GM12878 (cell line): ENCODE results near the gene SMAD4. TPM values are rescaled to one million over a fixed set of nuclear protein-coding genes. Genes with fewer than 3 reads are reported as not detected.

Experiments
- ATAC-seq: fragments of 200-7000 bp; cut with Tn5 transposase; 3 replicates; pipeline ENCODE4 v1.9.1; 2020; ENCODE audit warnings: mild to moderate bottlenecking, moderate library complexity
- BruUV-seq: library from RNA; stranded (reverse); fragments of 400-500 nt; replicated peaks from 2 replicates; lab custom pipeline; 2021; lab: Mats Ljungman, UMichigan
- CTCF ChIA-PET: fragments of 300-600 bp; sonication (Branson Sonifier 250); formaldehyde crosslinking; extraction: SDS; loops from one replicate; lab custom pipeline; 2021; ENCODE audit warnings: inconsistent platforms; lab: Yijun Ruan, JAX
- POLR2A ChIA-PET: fragments of 350-600 bp; formaldehyde crosslinking; extraction: SDS; loops from one replicate; lab custom pipeline; 2021; ENCODE audit warnings: inconsistent platforms; lab: Charles Lee
- RAD21 ChIA-PET: fragments of 300-600 bp; sonication (Branson Sonifier 250); formaldehyde crosslinking; loops from one replicate; lab custom pipeline; 2023; ENCODE audit warnings: antibody characterized with exemption; ENCODE audit not compliant: unreplicated experiment; lab: Charles Lee
- SMC1A ChIA-PET: fragments of 300-600 bp; sonication (Branson Sonifier 250); formaldehyde crosslinking; loops from one replicate; lab custom pipeline; 2023; ENCODE audit not compliant: unreplicated experiment, uncharacterized antibody; lab: Charles Lee
- DNase-seq: peaks from one replicate; pipeline ENCODE4 v3.0.0-alpha.2; 2011; ENCODE audit warnings: low read depth, low spot score
- FAIRE-seq: peaks from 3 replicates; lab custom pipeline; 2011; peaks lifted over from hg19 to GRCh38; lab: Jason Lieb, UNC
- H2AFZ ChIP-seq: 2 replicates; pipeline ENCODE4 v1.6.0; 2011; ENCODE audit warnings: low read depth, low read length, control low read depth; ENCODE audit not compliant: control insufficient read depth
- H3K27ac ChIP-seq: 2 replicates; pipeline ENCODE4 v1.5.1; 2011; ENCODE audit warnings: control low read depth; ENCODE audit not compliant: control insufficient read depth, insufficient read depth
- H3K27me3 ChIP-seq, 2 experiments: replicated peaks in 1 of 2; 2 replicates each; pipeline versions ENCODE4 v1.6.0 to v1.6.1; 2011; ENCODE audit warnings: low read length in 1 of 2; ENCODE audit not compliant: control insufficient read depth in 2 of 2, insufficient read depth in 2 of 2
- H3K36me3 ChIP-seq, 2 experiments: 2 replicates each; pipeline ENCODE4 v1.5.1; 2011; ENCODE audit warnings: low read length in 1 of 2; ENCODE audit not compliant: control insufficient read depth in 2 of 2, insufficient read depth in 2 of 2
- H3K4me1 ChIP-seq: 2 replicates; pipeline ENCODE4 v1.6.1; 2011; ENCODE audit warnings: mild to moderate bottlenecking, low read length, moderate library complexity, mixed read lengths; ENCODE audit not compliant: control insufficient read depth, insufficient read depth
- H3K4me2 ChIP-seq: 2 replicates; pipeline ENCODE4 v1.6.0; 2011; ENCODE audit warnings: control low read depth; ENCODE audit not compliant: control insufficient read depth, insufficient read depth
- H3K4me3 ChIP-seq: fragments of 200-600 bp; sonication (generic); 2 replicates; pipeline ENCODE4 v1.5.1; 2016
- H3K79me2 ChIP-seq: 2 replicates; pipeline ENCODE4 v1.6.0; 2011; ENCODE audit warnings: low read length; ENCODE audit not compliant: control insufficient read depth, insufficient read depth
- H3K9ac ChIP-seq: 2 replicates; pipeline ENCODE4 v1.8.0; 2011; ENCODE audit warnings: low read length, control low read depth, mixed read lengths; ENCODE audit not compliant: control insufficient read depth, insufficient read depth
- H3K9me3 ChIP-seq: replicated peaks from 3 replicates; pipeline ENCODE4 v1.5.1; 2011; ENCODE audit warnings: mild to moderate bottlenecking, low read length; ENCODE audit not compliant: control insufficient read depth, insufficient read depth
- H4K20me1 ChIP-seq: 2 replicates; pipeline ENCODE4 v1.6.0; 2011; ENCODE audit not compliant: control insufficient read depth, insufficient read depth
- ASH2L ChIP-seq: fragments of 300-600, 200-600 bp; sonication (generic); IDR thresholded peaks from 2 replicates; pipeline ENCODE4 v1.6.1; 2017; ENCODE audit warnings: low read depth, mild to moderate bottlenecking, borderline replicate concordance
- CHD1 ChIP-seq: IDR thresholded peaks from 2 replicates; pipeline ENCODE4 v1.6.1; 2012; ENCODE audit warnings: low read depth, low read length, improper control_type of control experiment
- CHD4 ChIP-seq: fragments of 200-600 bp; sonication (generic); IDR thresholded peaks from 2 replicates; pipeline ENCODE4 v1.6.1; 2016; ENCODE audit warnings: mild to moderate bottlenecking
- IKZF2 ChIP-seq, 2 experiments: fragments of 450-650 bp; IDR thresholded peaks; 2 replicates each; pipeline ENCODE4 v1.6.1; 2017; ENCODE audit warnings: mild to moderate bottlenecking in 2 of 2, moderate library complexity in 2 of 2
- POU2F2 ChIP-seq: IDR thresholded peaks from 3 replicates; pipeline ENCODE4 v1.6.1; 2011; ENCODE audit warnings: low read depth, mild to moderate bottlenecking, low read length, borderline replicate concordance
- SREBF2 ChIP-seq: IDR thresholded peaks from 2 replicates; pipeline ENCODE4 v1.6.1; 2012; ENCODE audit warnings: mild to moderate bottlenecking, low read length
- SRF ChIP-seq, 2 experiments: IDR thresholded peaks; 2 replicates each; pipeline ENCODE4 v1.6.1; 2011; ENCODE audit warnings: low read depth in 2 of 2, low read length in 2 of 2, mild to moderate bottlenecking in 1 of 2, moderate library complexity in 1 of 2
- STAT3 ChIP-seq: IDR thresholded peaks from 2 replicates; pipeline ENCODE4 v1.6.1; 2011; ENCODE audit warnings: low read depth, low read length, improper control_type of control experiment
- WGBS: methylation state at CpG from one replicate; pipeline ENCODE4 v1.1.6; 2016; ENCODE audit warnings: low lambda C conversion rate; ENCODE audit not compliant: insufficient replicate concordance, insufficient coverage; ENCODE audit errors: missing lambda C conversion rate; 5-methylcytosine and 5-hydroxymethylcytosine counted together
- in situ Hi-C: fragments of 300-500 bp; cut with MboI; formaldehyde crosslinking; loops from 9 replicates; pipeline ENCODE4 v1.14.3; 2018; ENCODE audit warnings: mixed read lengths
- intact Hi-C: fragments of 100-400 bp; cut with micrococcal nuclease; formaldehyde crosslinking; loops from one replicate; pipeline ENCODE4 v1.14.2; 2022; ENCODE audit not compliant: unreplicated experiment
- polyA plus RNA-seq, 11 experiments: library from polyadenylated mRNA; depleted of rRNA in 4 of 11; unstranded in 6 of 11; stranded (reverse) in 5 of 11; fragments of >200 nt; fragmentation: Nextera tagmentation in 4 of 11; fragmentation: Illumina TruSeq in 1 of 11; extraction: Ambion mirVana in 4 of 11; extraction: Trizol in 1 of 11; gene quantifications; 1 replicate in 1 of 11; 2 replicates in 10 of 11; pipeline versions ENCODE4 v1.2.1 to v1.2.3, GENCODE V29; 2011 to 2016; ENCODE audit warnings: inconsistent platforms in 2 of 11, missing spikeins in 2 of 11, low read depth in 1 of 11
- total RNA-seq, 4 experiments: library from RNA; depleted of rRNA in 3 of 4; stranded (reverse); fragments of >200 nt in 3 of 4; fragmentation: Illumina TruSeq in 1 of 4; extraction: Trizol in 1 of 4; gene quantifications; 2 replicates each; pipeline versions ENCODE4 v1.2.1 to v1.2.3, GENCODE V29; 2013 to 2021
- TF ChIP-seq, protein P1 (sequence below): fragments of 450-650 bp; formaldehyde crosslinking; IDR thresholded peaks from 2 replicates; pipeline ENCODE4 v1.4.0; 2020; ENCODE audit warnings: mild to moderate bottlenecking, moderate library complexity
- TF ChIP-seq, protein P2 (sequence below): IDR thresholded peaks from 2 replicates; pipeline ENCODE4 v1.6.1; 2011; ENCODE audit warnings: borderline replicate concordance, low read depth, mild to moderate bottlenecking, moderate library complexity, low read length; ENCODE audit not compliant: insufficient read depth, poor library complexity, severe bottlenecking

Gene SMAD4
- total and polyA plus RNA-seq, 10 of the 15 experiments (the other 5 are each of a cell fraction or from before 2014, with no cell fraction given) = 9.6 to 99.9 (median 37.5) TPM

DNA sequence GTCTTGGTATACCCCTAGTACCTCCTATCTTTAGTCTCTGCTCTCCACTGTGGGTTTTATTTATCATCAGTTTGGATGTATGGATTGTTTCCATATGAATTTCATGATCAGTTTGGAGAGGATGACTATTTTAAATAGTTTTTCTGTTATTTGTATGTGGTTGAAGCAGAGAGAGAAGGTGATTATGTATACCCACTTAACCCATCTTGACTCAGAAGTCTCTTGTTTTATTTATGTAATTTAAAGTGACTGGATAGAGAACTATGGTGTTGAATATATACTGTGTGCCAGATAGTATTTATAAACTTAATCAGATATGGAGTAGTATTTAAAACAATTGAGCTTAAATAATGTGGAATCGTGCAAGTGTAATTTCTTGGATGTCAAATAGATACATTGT, 39.9 kb downstream of the SMAD4 start:
- Histone ChIP-seq H3K36me3 (peaks cover 1 to 22% of the 10 kb centered on the region in 2 experiments), H4K20me1 (no peaks in the 10 kb centered on the region), H2AFZ (no peak overlapping the region), H3K4me1 (peaks cover 14% of the 10 kb centered on the region), H3K79me2 (no peaks in the 10 kb centered on the region; the same call in none of the 2 replicates), H3K27me3 (no peaks in the 10 kb centered on the region), H3K9me3 (no peaks in the 10 kb centered on the region), H3K4me2 (no peak overlapping the region), H3K4me3 (no peak overlapping the region), H3K27ac (no peak overlapping the region), H3K9ac (no peak overlapping the region)
- WGBS = 100% methylated on average over 1 of the region's 1 CpG
- ChIA-PET POLR2A (no interaction called here), CTCF (no interaction called here), SMC1A (interaction anchor here (0.7 kb wide), 1 partner anchor 14 kb away, joined by 3 read pairs; no protein-coding TSS in a partner anchor), RAD21 (no interaction called here)
- intact Hi-C loops = no loop called here
- in situ Hi-C loops = no loop called here
- no peak for ATAC-seq
- no peak for TF ChIP-seq SREBF2
- TF ChIP-seq POU2F2 = no peak
- TF ChIP-seq, protein P1, sequence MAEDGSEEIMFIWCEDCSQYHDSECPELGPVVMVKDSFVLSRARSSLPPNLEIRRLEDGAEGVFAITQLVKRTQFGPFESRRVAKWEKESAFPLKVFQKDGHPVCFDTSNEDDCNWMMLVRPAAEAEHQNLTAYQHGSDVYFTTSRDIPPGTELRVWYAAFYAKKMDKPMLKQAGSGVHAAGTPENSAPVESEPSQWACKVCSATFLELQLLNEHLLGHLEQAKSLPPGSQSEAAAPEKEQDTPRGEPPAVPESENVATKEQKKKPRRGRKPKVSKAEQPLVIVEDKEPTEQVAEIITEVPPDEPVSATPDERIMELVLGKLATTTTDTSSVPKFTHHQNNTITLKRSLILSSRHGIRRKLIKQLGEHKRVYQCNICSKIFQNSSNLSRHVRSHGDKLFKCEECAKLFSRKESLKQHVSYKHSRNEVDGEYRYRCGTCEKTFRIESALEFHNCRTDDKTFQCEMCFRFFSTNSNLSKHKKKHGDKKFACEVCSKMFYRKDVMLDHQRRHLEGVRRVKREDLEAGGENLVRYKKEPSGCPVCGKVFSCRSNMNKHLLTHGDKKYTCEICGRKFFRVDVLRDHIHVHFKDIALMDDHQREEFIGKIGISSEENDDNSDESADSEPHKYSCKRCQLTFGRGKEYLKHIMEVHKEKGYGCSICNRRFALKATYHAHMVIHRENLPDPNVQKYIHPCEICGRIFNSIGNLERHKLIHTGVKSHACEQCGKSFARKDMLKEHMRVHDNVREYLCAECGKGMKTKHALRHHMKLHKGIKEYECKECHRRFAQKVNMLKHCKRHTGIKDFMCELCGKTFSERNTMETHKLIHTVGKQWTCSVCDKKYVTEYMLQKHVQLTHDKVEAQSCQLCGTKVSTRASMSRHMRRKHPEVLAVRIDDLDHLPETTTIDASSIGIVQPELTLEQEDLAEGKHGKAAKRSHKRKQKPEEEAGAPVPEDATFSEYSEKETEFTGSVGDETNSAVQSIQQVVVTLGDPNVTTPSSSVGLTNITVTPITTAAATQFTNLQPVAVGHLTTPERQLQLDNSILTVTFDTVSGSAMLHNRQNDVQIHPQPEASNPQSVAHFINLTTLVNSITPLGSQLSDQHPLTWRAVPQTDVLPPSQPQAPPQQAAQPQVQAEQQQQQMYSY (CRISPR knock-in tag) = no peak
- TF ChIP-seq ASH2L = no peak
- TF ChIP-seq CHD1 = no peak
- no peak for TF ChIP-seq SRF (IDR thresholded peaks at IDR 0.05; ENCODE audit: low read depth in 2 of 2, low read length in 2 of 2)
- TF ChIP-seq CHD4 = no peak
- no peak for TF ChIP-seq STAT3
- no peak for TF ChIP-seq IKZF2 (IDR thresholded peaks at IDR 0.05)
- TF ChIP-seq, protein P2, sequence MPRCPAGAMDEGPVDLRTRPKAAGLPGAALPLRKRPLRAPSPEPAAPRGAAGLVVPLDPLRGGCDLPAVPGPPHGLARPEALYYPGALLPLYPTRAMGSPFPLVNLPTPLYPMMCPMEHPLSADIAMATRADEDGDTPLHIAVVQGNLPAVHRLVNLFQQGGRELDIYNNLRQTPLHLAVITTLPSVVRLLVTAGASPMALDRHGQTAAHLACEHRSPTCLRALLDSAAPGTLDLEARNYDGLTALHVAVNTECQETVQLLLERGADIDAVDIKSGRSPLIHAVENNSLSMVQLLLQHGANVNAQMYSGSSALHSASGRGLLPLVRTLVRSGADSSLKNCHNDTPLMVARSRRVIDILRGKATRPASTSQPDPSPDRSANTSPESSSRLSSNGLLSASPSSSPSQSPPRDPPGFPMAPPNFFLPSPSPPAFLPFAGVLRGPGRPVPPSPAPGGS = no peak
- FAIRE-seq = no peak
- no peak for DNase-seq
- BruUV-seq = no TSS peak
